HCT116 (cell line): ENCODE data around the gene TWIST2.

Source experiments
- CBX3 ChIP-seq: IDR thresholded peaks from 2 replicates; pipeline ENCODE4 v1.6.1; 2012; ENCODE audit warnings: low read depth
- ELF1 ChIP-seq: IDR thresholded peaks from 2 replicates; pipeline ENCODE4 v1.6.1; 2012; ENCODE audit warnings: low read depth, borderline replicate concordance
- EZH2 ChIP-seq: fragments of 200-600 bp; sonication (generic); IDR thresholded peaks from 2 replicates; pipeline ENCODE4 v1.6.1; 2017; ENCODE audit warnings: antibody characterized with exemption, mixed run types
- FOSL1 ChIP-seq: IDR thresholded peaks from 2 replicates; pipeline ENCODE4 v1.6.1; 2012; ENCODE audit warnings: low read depth
- JUND ChIP-seq: IDR thresholded peaks from 2 replicates; pipeline ENCODE4 v1.6.1; 2012
- MAX ChIP-seq: IDR thresholded peaks from 2 replicates; pipeline ENCODE4 v1.6.1; 2012
- POLR2A ChIP-seq: IDR thresholded peaks from 2 replicates; pipeline ENCODE4 v1.7.0; 2011; ENCODE audit warnings: borderline replicate concordance; ENCODE audit not compliant: insufficient read depth, insufficient read length; ENCODE audit errors: extremely low read depth
- POLR2AphosphoS5 ChIP-seq: IDR thresholded peaks from 2 replicates; pipeline ENCODE4 v1.6.1; 2011; ENCODE audit warnings: mild to moderate bottlenecking, low read depth, low read length, moderate library complexity
- REST ChIP-seq: IDR thresholded peaks from 2 replicates; pipeline ENCODE4 v1.6.1; 2012; ENCODE audit warnings: low read depth
- SIN3A ChIP-seq: IDR thresholded peaks from 2 replicates; pipeline ENCODE4 v1.6.1; 2012; ENCODE audit warnings: low read depth
- YY1 ChIP-seq: IDR thresholded peaks from 2 replicates; pipeline ENCODE4 v1.6.1; 2011; ENCODE audit warnings: low read length, low read depth, moderate library complexity, mild to moderate bottlenecking; ENCODE audit not compliant: insufficient replicate concordance; ENCODE audit errors: extremely low read depth
- TF ChIP-seq, protein P1 (sequence below), 3 experiments: fragments of 200-600 bp in 1 of 3; sonication (generic) in 1 of 3; IDR thresholded peaks in 2 of 3; conservative IDR thresholded peaks in 1 of 3; 2 replicates each; pipeline ENCODE4 v1.5.1; 2012 to 2017; ENCODE audit warnings: low read depth in 2 of 3, low read length in 2 of 3, antibody characterized with exemption in 1 of 3, borderline replicate concordance in 1 of 3, control low read depth in 1 of 3, mild to moderate bottlenecking in 1 of 3, mixed read lengths in 1 of 3, mixed run types in 1 of 3, moderate library complexity in 1 of 3; ENCODE audit not compliant: insufficient read depth in 1 of 3

- TF ChIP-seq FOSL1 (no peak), REST (no peak), POLR2A (no peak), ELF1 (no peak), MAX (no peak), EZH2 (no peak), POLR2AphosphoS5 (no peak), CBX3 (no peak), JUND (no peak), SIN3A (no peak), YY1 (no peak)
- TF ChIP-seq, protein P1, sequence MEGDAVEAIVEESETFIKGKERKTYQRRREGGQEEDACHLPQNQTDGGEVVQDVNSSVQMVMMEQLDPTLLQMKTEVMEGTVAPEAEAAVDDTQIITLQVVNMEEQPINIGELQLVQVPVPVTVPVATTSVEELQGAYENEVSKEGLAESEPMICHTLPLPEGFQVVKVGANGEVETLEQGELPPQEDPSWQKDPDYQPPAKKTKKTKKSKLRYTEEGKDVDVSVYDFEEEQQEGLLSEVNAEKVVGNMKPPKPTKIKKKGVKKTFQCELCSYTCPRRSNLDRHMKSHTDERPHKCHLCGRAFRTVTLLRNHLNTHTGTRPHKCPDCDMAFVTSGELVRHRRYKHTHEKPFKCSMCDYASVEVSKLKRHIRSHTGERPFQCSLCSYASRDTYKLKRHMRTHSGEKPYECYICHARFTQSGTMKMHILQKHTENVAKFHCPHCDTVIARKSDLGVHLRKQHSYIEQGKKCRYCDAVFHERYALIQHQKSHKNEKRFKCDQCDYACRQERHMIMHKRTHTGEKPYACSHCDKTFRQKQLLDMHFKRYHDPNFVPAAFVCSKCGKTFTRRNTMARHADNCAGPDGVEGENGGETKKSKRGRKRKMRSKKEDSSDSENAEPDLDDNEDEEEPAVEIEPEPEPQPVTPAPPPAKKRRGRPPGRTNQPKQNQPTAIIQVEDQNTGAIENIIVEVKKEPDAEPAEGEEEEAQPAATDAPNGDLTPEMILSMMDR (IDR thresholded peaks at IDR 0.05 in 2 of 3, conservative IDR thresholded peaks at IDR 0.05 in 1 of 3; ENCODE audit: borderline replicate concordance in 1 of 3, insufficient read depth in 1 of 3, low read depth in 2 of 3, low read length in 2 of 3), result no peak
Observed at GRCh38 chr2:238853721-238854120, 5.8 kb downstream of the TWIST2 start.
